Left renal cortex interstitium (tissue), 4 donors: ENCODE data around the gene FYB1. TPM values are rescaled to one million over a fixed set of nuclear protein-coding genes. Genes with fewer than 3 reads are reported as not detected.

Source experiments
- DNase-seq, 4 donors: peaks; one replicate each; pipeline ENCODE4 v3.0.0-alpha.2; 2013; ENCODE audit warnings: low read depth in 4 of 4, low spot score in 2 of 4, missing footprints in 1 of 4
- polyA plus RNA-seq, 4 donors: library from polyadenylated mRNA; unstranded; fragments of 120-200 nt; gene quantifications; one replicate each; pipeline ENCODE4 v1.2.1, GENCODE V29; 2013; ENCODE audit not compliant: insufficient read length in 4 of 4

Gene FYB1
- polyA plus RNA-seq, 4 donors = 2.8 to 6.0 (median 3.7) TPM

DNA sequence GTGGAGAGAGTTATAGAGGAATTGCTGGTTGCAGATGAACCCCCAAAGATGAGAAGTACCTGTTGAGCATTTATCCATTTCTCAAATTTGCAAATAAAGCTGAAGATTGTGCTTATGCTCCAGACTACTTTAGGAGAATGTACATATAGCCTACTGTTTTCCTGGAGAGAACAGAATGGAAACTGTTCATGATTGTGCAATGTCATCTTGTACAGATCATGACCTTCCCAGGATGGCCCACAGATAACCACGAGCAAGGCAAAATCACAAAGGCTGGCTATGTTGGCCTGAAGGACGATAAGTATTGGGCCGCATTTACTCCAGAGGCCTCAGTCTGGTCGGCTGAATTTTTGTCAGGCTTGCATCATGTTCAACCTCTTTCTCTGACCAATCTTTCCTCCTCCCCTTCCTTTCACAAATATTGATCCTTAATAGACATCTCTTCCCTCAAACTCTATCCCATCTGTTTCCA lies 116.6 kb downstream of the FYB1 start:
- DNase-seq = no peak

DNA sequence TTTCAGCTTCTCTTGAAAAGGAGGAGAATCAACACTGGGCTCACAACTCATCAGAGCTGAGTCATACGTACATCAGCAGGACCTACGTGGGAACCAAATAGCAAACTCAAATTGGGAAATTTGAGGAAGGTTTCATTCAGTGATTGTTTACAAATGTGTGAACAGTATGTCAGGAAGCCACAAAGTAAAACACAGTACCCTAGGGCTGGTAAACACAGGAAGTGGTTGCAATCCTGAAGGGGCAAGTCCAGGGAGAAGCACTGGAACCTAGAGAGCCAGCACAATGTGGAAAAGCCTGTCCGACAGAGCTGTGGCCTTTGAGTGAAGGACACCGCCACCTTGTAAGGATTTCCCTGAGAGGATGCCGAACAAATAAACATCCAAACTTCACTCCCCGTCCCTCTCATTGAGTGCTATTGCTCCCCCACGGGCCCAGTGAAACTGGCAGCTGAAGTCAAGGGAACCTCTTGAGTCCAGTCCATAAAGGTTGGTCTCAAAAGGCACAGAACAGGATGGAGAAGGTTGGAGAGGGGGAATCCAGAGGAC lies 118.4 kb downstream of the FYB1 start:
- DNase-seq = no peak

DNA sequence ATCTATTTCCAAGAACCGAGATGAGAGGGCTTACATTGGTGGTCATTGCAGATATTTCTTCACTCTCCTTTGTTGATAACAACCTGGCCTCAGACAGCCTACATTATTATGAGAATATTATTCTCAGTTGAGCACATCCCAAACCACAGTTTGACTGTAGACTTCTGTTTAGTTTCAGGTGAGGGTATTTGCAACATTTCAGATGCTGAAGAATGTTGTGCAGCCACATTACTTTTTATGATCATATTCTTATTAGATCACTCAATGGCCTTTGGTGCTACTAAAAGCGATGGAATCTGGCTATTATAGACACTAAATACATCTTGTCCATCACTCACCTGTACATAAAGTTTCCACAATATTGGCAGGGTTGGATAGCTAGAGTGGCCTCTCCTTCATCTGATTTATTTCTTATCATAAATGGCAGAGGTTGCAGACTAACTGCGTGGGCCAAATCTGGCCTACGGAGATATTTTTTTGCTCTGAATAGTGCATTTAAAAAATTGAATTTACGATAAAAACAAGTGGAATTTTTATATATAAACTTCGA lies 119.0 kb downstream of the FYB1 start:
- no peak for DNase-seq

DNA sequence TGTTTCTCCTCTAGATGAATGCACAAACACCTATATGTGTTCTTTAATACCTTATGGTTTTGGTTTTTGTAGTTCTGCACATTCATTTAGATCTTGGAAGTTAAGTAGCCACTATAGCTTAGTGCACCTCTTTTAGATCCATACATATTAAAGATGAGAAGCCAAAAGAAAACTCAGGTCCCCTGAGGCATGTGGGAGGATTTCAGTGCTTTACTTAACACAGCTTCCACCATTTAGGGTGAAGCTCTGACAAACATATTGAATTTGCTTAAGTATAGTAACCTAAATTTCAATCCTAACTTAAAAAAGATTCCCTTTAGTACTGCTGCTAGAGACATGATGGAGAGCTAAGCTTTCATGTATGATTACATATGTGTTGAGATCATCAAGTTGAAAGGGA lies 119.5 kb downstream of the FYB1 start:
- DNase-seq = no peak

DNA sequence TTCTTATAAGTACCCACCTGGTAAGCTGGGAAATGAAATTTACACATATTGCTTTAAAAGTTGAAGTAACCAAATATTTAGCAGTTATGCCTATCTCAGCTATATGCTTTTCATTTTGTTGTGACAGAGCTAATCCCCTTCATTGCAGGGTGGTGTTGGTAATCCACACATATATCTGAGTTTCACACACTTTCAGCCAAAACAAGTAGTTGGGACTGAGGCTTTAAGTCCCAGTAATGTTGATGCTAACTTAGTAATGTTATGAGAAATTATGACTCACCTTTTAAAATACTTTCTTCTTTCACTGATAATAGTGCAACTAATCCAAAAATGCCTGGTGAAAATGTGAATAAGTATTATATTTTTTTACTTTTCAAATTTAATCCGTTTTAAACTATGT lies 126.0 kb downstream of the FYB1 start:
- no peak for DNase-seq

DNA sequence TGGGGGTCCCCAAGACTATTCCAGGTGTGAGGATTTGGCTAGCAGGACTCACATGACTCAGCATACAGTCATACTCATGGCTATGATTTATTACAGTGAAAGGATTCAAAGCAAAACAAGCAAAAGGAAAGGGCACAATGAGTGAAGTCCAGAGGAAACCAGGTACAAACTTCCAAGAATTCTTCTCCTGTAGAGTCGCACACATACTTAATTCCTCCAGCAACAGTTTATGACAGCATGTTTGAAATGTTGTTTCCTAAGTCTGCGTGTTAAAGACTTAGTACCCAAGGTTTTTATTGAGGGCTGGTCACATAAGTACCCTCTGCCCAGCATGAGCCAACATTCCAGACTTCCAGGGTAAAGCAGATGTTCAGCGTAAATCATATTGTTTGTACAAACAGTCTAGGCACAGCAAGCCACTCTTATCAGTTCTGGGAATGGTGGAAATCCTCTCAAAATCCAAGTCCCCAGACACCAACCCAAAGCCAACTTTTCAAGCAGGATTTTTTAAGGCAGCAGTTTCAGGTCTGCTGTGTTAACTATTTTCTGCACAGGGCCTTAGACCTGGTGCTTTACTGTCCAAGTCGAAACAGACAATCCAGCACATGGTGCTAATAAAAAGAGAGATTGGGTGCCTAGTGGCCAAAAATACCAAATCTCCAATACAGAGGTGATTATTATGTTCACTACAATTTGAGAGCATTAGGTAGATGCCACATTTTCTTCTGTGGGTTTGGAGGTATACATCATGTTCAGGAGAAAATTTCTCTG lies 126.6 kb downstream of the FYB1 start:
- DNase-seq = no peak

DNA sequence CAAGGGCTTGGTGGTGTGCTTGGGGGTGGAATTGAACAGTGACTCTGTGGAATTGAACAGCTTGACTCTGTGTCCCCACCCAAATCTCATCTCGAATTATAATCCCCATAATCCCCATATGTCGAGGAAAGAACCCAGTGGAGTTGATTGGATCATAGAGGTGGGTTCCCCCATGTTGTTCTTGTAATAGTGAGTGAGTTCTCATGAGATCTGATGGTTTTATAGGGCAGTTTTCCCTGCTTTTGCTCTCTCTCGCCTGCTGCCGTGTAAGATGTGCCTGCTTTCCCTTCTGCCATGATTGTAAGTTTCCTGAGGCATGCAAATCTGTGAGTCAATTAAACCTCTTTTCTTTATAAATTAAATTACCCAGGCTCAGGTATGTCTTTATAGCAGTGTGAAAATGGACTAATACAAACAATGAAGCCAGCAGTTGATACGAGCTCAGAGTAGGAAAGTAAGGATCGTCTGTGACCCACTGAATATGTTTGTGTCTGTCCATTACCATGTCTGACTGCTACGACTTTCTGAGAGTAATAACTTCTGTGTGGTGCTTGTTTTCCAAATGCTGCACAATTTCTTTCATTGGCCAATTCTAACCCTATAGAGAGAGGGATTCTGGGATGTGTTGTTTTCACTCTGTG lies 127.3 kb downstream of the FYB1 start:
- no peak for DNase-seq

DNA sequence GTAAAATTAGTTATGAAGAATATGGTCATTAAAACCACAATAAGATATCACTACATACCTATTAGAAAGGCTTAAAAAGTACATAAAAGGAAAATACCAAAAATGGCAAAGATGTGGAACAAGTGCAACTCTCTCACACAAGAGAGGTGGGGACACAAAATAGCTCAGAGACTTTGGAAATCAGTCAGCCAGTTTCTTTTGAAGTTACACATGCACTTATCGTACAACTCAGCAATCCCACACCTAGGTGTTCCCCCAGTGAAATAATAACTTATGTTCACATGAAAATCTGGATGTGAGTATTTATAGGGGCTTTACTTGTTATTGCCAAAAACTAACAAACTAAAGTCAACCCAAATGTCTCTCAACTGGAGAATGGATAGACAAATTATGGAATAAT lies 135.4 kb downstream of the FYB1 start:
- no peak for DNase-seq

DNA sequence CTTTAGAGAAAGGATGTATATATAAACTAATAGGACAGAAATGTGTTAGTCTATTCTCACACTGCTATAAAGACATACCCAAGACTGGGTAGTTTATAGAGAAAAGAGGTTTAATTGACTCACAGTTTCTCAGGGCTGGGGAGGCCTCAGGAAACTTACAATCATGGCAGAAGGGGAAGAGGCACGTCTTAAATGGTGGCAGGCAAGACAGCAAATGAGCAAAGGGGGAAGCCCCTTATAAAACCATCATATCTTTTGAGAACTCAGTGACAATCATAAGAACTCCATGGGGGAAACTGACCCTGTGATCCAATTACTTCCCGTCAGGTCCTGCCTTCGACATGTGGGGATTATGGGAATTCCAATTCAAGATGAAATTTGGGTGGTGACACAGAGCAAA lies 136.4 kb downstream of the FYB1 start:
- no peak for DNase-seq

DNA sequence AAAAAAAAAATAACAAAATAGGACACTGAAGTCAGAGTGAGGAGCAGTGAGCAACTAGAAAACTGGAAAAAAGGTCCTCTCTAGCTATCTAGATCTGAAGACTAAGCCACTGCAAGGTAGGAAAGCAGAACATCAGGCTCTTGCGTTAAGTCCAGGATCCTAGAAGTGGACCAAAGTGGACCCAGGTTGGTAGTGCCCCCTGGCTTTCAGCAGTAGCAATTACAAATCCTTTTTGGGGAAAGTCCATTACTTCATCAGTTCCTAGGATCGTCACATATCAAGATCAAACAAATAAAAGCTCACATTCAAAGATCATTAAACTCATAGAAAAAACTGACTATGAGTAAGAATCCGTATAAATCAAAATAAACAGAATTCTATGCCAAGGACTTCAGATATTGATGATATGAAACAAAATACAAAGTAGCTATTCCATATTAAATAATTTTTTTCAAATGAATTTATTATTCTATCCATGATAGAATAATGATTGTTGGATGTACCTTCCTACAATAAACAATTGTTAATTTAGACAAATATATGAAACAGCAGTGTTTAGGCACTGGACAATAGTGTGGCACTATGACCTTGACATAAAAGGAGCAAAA lies 138.7 kb downstream of the FYB1 start:
- DNase-seq = no peak

DNA sequence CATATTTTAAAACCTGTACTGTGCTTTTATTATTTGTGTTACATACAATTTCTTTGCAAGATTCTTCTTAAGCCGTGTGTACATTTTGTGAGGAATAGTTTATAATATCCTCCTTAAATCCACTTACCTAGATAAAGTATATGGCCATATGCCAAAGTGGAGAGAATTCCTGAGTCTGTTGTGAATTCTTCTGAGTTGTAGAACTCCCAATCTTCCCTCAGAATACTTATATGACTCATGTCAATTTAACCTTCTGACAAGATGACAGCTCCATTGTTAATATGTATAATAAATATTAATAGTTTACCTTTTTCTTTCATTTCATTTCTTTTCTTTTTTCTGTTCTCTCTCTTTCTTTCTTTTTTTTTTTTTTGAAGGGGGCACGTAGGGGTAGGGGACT lies 139.2 kb downstream of the FYB1 start:
- DNase-seq = no peak

DNA sequence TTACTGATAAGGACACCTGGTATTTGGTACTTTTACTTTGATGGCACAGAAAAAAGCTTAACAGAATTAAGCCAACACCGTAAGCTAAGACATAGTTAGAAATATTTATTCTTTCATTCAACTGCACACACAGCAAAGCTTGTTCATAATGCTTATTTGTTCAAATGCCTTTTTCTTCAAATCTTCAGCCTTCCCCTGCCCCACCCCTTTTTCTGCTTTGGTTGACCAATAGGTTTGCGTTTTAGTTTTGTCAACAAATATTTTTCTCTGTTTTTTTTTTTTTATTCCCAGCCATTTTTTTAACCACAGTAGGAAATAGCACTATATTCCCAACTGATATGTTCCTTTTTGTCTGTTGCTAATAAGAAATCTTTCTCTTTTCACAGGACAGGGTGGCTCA lies 140.2 kb downstream of the FYB1 start:
- DNase-seq = no peak

DNA sequence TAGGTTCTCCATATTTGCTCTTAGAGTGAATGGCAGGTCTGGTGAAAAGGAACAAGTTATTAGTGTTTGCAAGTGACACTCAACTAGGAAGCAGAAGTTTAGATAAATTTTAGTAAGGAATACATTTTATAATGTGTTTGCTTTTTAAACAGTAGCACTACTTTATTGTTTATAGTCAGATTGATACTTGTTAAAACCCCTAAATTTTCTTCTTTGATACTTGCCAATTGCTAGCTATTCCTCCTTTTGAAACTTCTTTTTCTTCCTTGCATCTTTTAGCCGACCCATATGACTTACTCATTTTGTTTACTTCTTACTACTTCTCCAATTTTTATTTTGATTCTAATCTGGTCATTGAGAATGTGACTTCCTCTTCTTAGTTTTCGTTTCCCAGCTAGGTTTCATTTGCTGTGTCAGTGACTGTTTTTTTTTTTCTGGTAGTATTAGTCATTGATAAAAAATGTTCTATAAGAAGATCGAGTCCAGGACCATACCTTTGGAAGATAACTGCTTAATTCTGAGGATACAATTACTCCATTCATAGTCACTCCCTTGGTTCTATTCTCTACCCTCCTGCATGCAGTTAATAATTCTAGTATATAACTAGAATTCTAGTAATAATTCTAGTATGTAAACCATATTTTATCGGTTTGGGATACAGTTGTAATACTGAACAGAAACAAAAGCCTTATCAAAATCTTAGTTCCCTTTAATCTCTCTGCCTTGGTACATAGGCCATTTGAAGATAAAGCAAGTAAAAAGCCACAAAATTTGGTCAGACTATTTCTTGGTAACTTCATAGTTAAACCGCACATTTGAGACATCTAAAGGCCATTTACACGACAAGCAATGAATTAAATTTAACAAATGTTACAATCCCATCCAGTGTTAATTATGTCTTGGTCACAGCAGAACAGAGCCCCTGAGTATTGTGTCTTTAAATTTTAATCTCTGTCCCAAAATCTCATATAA lies 142.3 kb downstream of the FYB1 start:
- DNase-seq = no peak

DNA sequence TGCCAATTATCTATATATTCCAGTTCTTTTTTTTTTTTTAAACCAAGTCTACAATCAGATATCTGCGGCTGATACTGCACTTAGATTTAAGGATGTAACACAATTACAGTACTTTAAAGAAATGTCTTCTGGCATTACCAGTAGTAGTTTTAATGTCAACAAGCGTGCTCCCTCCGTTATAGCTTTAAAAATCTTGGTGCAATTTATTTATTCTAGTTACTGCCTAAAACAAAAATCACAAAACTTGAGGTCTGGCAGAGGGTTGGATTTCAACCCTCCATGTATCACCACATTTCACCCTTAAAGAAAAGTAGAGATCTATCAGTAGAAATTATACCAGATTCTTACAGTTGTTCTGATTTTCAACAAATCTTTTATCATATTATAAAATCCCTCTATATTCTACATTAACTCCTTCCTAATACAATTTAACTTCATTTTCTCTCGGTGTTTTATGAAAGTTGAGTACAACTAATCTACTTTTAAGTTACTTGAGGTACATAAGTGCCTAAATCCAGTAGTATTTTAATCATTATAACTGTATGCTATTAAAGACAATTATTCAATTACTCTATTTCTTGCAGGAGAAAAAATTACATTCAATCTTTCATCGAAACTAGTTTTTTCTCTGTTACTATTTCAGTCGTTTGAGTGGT lies 143.1 kb downstream of the FYB1 start:
- no peak for DNase-seq

DNA sequence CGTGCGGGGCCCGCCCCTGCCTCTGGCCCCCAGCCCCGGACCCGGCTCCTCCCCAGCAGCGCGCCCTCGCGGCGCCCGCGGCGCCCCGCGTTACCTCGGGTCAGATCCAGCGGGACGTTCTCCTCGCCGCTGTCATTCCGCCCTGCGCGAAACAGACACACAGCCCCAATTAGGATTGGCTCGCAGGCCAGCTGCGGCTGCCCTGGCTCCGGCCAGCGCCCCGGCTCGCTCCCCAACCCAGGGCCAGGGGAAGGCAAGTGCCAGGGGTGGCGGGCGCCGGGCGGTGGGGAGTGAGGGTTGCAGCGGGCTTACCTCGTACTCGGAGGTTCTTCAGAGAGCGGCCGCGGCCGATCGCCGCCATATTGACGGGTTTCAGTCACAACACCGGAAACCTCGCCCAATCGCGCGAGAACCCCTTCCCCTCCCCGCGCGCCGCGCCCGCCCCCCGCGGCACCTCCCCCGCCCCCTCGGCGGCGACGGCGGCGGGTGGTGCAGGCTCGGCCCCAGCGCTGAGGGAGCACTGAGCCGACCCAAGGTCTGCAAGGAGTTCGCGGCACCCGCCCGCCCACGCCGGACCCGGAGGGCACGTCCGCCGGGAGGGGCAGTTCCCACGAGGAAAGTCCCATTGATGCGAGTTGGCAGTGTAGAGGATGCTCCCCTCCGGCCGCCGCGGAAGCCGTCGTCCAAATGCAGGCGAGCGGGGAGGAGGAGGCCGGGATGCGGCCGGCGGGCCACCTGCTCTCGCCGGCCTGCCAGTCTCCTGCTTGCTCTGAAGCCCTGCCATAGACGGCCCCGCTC lies 145.1 kb downstream of the FYB1 start, which contains the start of gene RICTOR:
RICTOR (minus strand) TSS at position 383 of the 798 bp plus-strand sequence; CDS start at position 361, 22 bp downstream.
- peak; percentile 66 to 80 (median 78) for DNase-seq

DNA sequence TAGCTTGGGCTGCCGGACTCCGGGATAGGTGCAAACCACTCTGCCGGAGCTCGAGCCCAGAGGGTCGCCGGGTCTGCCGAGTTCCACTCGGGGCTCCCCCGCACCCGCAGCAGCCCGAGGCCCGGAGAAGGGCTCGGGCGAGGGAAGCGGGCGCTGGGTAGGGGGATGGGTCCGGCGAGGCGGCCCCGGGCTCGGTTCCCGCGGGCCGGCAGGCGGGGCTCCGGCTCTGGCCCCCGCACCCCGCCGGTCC lies 145.7 kb downstream of the FYB1 start:
- DNase-seq = no peak

DNA sequence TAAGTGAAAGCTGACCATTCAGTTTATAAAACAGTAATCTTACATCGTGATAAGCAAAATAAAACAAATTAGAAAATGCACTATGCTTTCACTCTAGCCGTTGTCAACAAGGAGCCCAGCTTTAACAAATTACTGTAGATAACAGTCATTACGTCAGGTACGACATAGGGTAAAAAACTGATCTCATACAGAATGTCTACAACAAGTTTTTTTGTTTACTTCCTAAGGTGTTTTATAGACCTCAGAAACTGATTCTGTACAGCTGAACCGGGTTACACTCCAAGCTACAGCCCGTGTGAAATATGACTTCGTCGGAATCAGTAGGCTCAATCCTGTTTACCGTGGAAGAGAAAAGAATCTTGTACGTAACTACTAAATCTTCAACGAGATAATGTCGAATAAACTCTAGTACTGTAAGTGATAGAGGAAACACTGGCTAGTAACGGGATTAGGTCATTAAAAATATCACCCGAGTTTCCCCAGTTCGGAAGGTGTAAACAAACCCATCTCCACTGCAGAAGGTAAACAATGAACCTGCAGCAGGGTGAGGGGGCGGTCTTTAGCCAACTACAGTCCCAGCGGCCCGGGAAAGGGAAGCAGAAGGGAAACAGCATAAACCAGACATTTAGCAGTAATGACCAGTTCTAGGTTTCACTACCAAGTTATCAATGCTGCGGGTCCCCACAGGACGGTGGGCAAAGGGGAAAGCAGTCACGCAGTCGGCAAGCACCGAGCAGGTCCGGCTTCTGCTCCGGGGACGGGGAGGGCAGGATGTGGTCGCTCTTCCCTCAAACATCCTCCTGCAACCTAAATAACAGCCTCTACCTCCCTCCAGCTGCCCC lies 146.2 kb downstream of the FYB1 start:
- peak in 3 of 4 donors; percentile 55 to 61 (median 60) for DNase-seq

DNA sequence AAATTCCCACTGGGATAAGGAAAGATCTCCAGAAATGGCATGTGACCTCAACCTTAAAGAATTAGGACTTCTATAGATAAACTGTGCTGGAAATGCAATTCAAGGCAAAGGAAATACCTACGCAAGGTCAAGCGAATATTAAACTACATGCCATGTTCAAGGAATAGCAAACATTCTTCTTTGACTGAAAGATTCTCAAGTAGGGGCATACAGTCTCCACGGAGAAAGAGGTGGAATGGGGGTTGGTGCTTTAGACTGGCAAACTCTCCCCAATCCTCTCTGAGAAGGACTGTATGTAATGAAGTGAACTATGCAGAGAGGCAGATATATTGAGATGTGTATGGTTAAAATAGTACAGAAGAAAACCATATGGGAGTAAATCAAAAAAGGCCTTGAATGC lies 151.3 kb downstream of the FYB1 start:
- DNase-seq = no peak
